Lower lobe of right lung (tissue), 2 donors: ENCODE results near the gene EPB41. TPM values are rescaled to one million over a fixed set of nuclear protein-coding genes. Genes with fewer than 3 reads are reported as not detected.

Experiments
- ATAC-seq, 2 donors: fragments of 200-7000 bp; cut with Tn5 transposase; one replicate each; pipeline ENCODE4 v1.9.1; 2020 to 2022; ENCODE audit warnings: mild to moderate bottlenecking in 2 of 2, moderate library complexity in 2 of 2
- DNase-seq: peaks from one replicate; pipeline ENCODE4 v3.0.0-alpha.2; 2020
- H3K27ac ChIP-seq: fragments of 200-600 bp; one replicate; pipeline ENCODE4 v1.8.0; 2022
- H3K27me3 ChIP-seq: fragments of 200-600 bp; one replicate; pipeline ENCODE4 v1.8.0; 2022; ENCODE audit warnings: low read depth
- H3K36me3 ChIP-seq: fragments of 200-600 bp; one replicate; pipeline ENCODE4 v1.8.0; 2022; ENCODE audit warnings: mild to moderate bottlenecking
- H3K4me1 ChIP-seq: fragments of 200-600 bp; one replicate; pipeline ENCODE4 v1.8.0; 2022
- H3K4me3 ChIP-seq: fragments of 200-600 bp; one replicate; pipeline ENCODE4 v1.8.0; 2022; ENCODE audit warnings: mild to moderate bottlenecking
- H3K9me3 ChIP-seq: fragments of 200-600 bp; one replicate; pipeline ENCODE4 v1.8.0; 2022
- CTCF ChIP-seq: fragments of 200-600 bp; IDR thresholded peaks from one replicate; pipeline ENCODE4 v1.8.0; 2022; ENCODE audit warnings: antibody characterized with exemption, mild to moderate bottlenecking
- intact Hi-C: fragments of 100-400 bp; cut with DNase I; formaldehyde crosslinking; loops from one replicate; pipeline ENCODE4 v1.11.0; 2022
- total RNA-seq: library from RNA; stranded (reverse); fragmentation: NEBNext Ultra II Directional; extraction: Animal tissue kit (Norgen Biotek cat#: 25700); gene quantifications from one replicate; pipeline ENCODE4 v1.2.1, GENCODE V29; 2021
- donor health status: DM: no; HTN: yes; CAD: no; lungs with severe emphysema.

EPB41 gene
- total RNA-seq, 1 donor from 2014 or later: 58.6 TPM

- Histone ChIP-seq H3K9me3 (no peaks in the 10 kb centered on the region), H3K4me1 (peaks cover 6% of the 10 kb centered on the region), H3K4me3 (no peak overlapping the region), H3K27me3 (no peaks in the 10 kb centered on the region), H3K36me3 (no peaks in the 10 kb centered on the region), H3K27ac (no peak overlapping the region)
- DNase-seq (no peak), ATAC-seq (peak in 1 of 2 donors; percentile 48)
- intact Hi-C loops: no loop called here
- no peak for TF ChIP-seq CTCF
Observed at GRCh38 chr1:28971980-28972771, 57.8 kb downstream of the EPB41 start.

DNA sequence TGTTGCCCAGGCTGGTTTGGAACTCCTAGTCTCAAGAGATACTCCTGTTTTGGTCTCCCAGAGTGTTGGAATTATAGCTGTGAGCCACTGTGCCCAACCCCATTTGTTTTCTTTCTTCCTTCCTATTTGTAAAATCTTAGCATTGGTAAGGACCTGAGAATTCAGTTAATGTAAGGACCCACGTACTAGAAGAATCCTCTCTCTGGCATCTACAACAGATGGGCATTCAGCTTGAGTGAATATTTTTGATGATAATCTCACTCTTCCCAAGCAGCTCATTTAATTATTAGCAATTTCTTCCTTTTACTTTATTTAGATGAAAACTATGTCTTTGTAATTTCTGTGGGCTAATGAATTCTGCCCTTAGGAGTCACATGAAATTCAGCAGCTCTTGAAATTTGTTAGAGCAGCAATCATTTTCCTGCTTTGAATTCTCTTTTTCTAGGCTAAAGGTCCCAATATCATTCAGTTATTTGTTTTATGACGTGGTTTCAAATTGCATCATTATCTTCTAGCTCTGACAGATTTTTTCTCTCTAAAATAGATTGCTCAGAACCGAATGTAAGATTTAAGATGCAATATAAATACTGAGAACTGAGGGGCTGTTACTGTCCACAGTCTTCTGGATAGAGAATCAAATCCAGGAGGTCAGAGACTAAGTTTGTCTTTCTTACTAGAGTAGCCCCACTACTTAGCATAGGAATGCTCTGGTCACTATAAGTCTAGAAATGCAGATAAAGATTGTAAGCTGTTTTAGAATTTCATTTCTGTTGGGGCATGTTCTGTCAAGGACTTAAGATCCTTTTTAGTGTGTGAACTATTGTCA is 59.4 kb downstream of the EPB41 start:
- Histone ChIP-seq H3K36me3 (no peaks in the 10 kb centered on the region), H3K27me3 (no peaks in the 10 kb centered on the region), H3K27ac (no peak overlapping the region), H3K4me3 (no peak overlapping the region), H3K4me1 (peaks cover 6% of the 10 kb centered on the region), H3K9me3 (no peaks in the 10 kb centered on the region)
- ATAC-seq (no peak), DNase-seq (no peak)
- intact Hi-C loops: no loop called here
- no peak for TF ChIP-seq CTCF

- Histone ChIP-seq H3K4me1 (peaks cover 6% of the 10 kb centered on the region), H3K9me3 (no peaks in the 10 kb centered on the region), H3K4me3 (no peak overlapping the region), H3K27ac (no peak overlapping the region), H3K27me3 (no peaks in the 10 kb centered on the region), H3K36me3 (no peaks in the 10 kb centered on the region)
- DNase-seq (no peak), ATAC-seq (no peak)
- intact Hi-C loops: no loop called here
- TF ChIP-seq CTCF: no peak
Observed at GRCh38 chr1:28974432-28974831, 60.1 kb downstream of the EPB41 start.

DNA sequence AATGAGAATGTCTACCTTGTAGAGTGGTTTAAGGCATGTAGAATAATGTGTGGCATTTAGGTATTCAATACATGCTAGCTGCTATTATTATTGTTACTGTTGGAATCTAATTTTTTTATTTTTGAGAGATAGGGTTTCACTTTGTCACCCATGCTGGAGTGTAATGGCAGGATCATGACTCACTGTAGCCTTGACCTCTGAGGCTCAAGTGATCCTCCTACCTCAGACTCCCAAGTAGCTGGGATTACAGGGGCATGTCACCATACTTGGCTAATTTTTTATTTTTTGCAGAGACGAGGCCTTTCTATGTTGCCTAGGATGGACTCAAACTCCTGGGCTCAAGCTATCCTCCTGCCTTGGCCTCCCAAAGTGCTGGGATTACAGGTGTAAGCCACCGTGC is 61.9 kb downstream of the EPB41 start:
- no peak for ATAC-seq
- no peak for DNase-seq
- H3K27ac ChIP-seq: no peak overlapping the region
- no peak for TF ChIP-seq CTCF
- intact Hi-C loops: no loop called here
- H3K4me1 ChIP-seq: peaks cover 6% of the 10 kb centered on the region
- H3K4me3 ChIP-seq: no peak overlapping the region
- H3K36me3 ChIP-seq: no peaks in the 10 kb centered on the region
- no peaks in the 10 kb centered on the region for H3K9me3 ChIP-seq
- H3K27me3 ChIP-seq: no peaks in the 10 kb centered on the region

- no peak for TF ChIP-seq CTCF
- no peak for ATAC-seq
- Histone ChIP-seq H3K4me3 (no peak overlapping the region), H3K27me3 (no peaks in the 10 kb centered on the region), H3K27ac (no peak overlapping the region), H3K4me1 (no peaks in the 10 kb centered on the region), H3K36me3 (no peaks in the 10 kb centered on the region), H3K9me3 (no peaks in the 10 kb centered on the region)
- no peak for DNase-seq
- intact Hi-C loops: no loop called here
Observed at GRCh38 chr1:28981210-28981609, 66.8 kb downstream of the EPB41 start.
